GM21529 (cell line): ENCODE data around the gene ADGRL3.
"Not testable (repeated sequence)": the region's sequence is repeated elsewhere in the genome, so short reads cannot be mapped to it uniquely, and the experiment has no call there.

ENCODE experiments used
- ATAC-seq: cut with Tn5 transposase; IDR thresholded peaks from one replicate; pipeline ENCODE4 v1.9.1; 2021; ENCODE audit not compliant: unreplicated experiment

The ADGRL3 gene

GRCh38 chr4:61336916-61337315 lies 136.8 kb downstream of the ADGRL3 start:
- no peak for ATAC-seq

- ATAC-seq, result no peak
Observed at GRCh38 chr4:61342061-61342460, 141.9 kb downstream of the ADGRL3 start.

- ATAC-seq, result no peak
Observed at GRCh38 chr4:61350932-61351331, 150.8 kb downstream of the ADGRL3 start.

- no peak for ATAC-seq
Observed at GRCh38 chr4:61356696-61357095, 156.6 kb downstream of the ADGRL3 start.

- no peak for ATAC-seq
Observed at GRCh38 chr4:61359301-61359700, 159.2 kb downstream of the ADGRL3 start.

GRCh38 chr4:61372817-61373216 lies 172.7 kb downstream of the ADGRL3 start:
- not testable (repeated sequence) for ATAC-seq

GRCh38 chr4:61373901-61374440 lies 173.8 kb downstream of the ADGRL3 start:
- ATAC-seq, result no peak

- no peak for ATAC-seq
Observed at GRCh38 chr4:61374447-61374891, 174.3 kb downstream of the ADGRL3 start.

GRCh38 chr4:61375301-61375700 lies 175.2 kb downstream of the ADGRL3 start:
- ATAC-seq, result no peak

GRCh38 chr4:61376301-61376700 lies 176.2 kb downstream of the ADGRL3 start:
- no peak for ATAC-seq

- ATAC-seq, result no peak
Observed at GRCh38 chr4:61379406-61379805, 179.3 kb downstream of the ADGRL3 start.

- no peak for ATAC-seq
Observed at GRCh38 chr4:61380865-61381264, 180.7 kb downstream of the ADGRL3 start.

- ATAC-seq, result no peak
Observed at GRCh38 chr4:61385256-61385655, 185.1 kb downstream of the ADGRL3 start.

- not testable (repeated sequence) for ATAC-seq
Observed at GRCh38 chr4:61387372-61387771, 187.2 kb downstream of the ADGRL3 start.

- no peak for ATAC-seq
Observed at GRCh38 chr4:61389640-61390039, 189.5 kb downstream of the ADGRL3 start.

- no peak for ATAC-seq
Observed at GRCh38 chr4:61395754-61396153, 195.6 kb downstream of the ADGRL3 start.

- ATAC-seq, result no peak
Observed at GRCh38 chr4:61397174-61397573, 197.0 kb downstream of the ADGRL3 start.

GRCh38 chr4:61400439-61401038 lies 200.4 kb downstream of the ADGRL3 start:
- no peak for ATAC-seq

- no peak for ATAC-seq
Observed at GRCh38 chr4:61401771-61402170, 201.6 kb downstream of the ADGRL3 start.

- ATAC-seq, result no peak
Observed at GRCh38 chr4:61405307-61405706, 205.2 kb downstream of the ADGRL3 start.

- ATAC-seq, result no peak
Observed at GRCh38 chr4:61406677-61407076, 206.6 kb downstream of the ADGRL3 start.

GRCh38 chr4:61407642-61408618 lies 207.8 kb downstream of the ADGRL3 start:
- ATAC-seq, result no peak
